Measurements from ENCODE around the gene ROBO1. TPM values are rescaled to one million over a fixed set of nuclear protein-coding genes. Genes with fewer than 3 reads are reported as not detected.

The ROBO1 gene
- total RNA-seq, 1 donor from 2014 or later = 78.0 TPM

GRCh38 chr3:79661896-79662295 is 105.9 kb downstream of the ROBO1 start:
- no peaks in the 10 kb centered on the region for H3K36me3 Mint-ChIP-seq (ENCODE audit: insufficient read depth)
- no peak for TF ChIP-seq CTCF (IDR thresholded peaks at IDR 0.05; ENCODE audit: unreplicated experiment)
- no peaks in the 10 kb centered on the region for H3K4me1 Mint-ChIP-seq (ENCODE audit: low read depth)
- no peak overlapping the region for H3K4me3 Mint-ChIP-seq (ENCODE audit: low read depth)
- H3K27me3 Mint-ChIP-seq = no peaks in the 10 kb centered on the region
- DNase-seq (ENCODE audit: low spot score, unreplicated experiment) = no peak
- H3K9me3 Mint-ChIP-seq (ENCODE audit: low read depth) = no peaks in the 10 kb centered on the region
- no peak overlapping the region for H3K27ac Mint-ChIP-seq

GRCh38 chr3:79657076-79657475 is 110.7 kb downstream of the ROBO1 start:
- TF ChIP-seq CTCF (IDR thresholded peaks at IDR 0.05; ENCODE audit: unreplicated experiment) = no peak
- no peak for DNase-seq (ENCODE audit: low spot score, unreplicated experiment)
- H3K27ac Mint-ChIP-seq = no peak overlapping the region
- H3K9me3 Mint-ChIP-seq (ENCODE audit: low read depth) = no peaks in the 10 kb centered on the region
- H3K4me1 Mint-ChIP-seq (ENCODE audit: low read depth) = no peaks in the 10 kb centered on the region
- H3K27me3 Mint-ChIP-seq = peaks cover 3% of the 10 kb centered on the region
- no peak overlapping the region for H3K4me3 Mint-ChIP-seq (ENCODE audit: low read depth)
- no peaks in the 10 kb centered on the region for H3K36me3 Mint-ChIP-seq (ENCODE audit: insufficient read depth)

GRCh38 chr3:79654019-79654418 is 113.8 kb downstream of the ROBO1 start:
- TF ChIP-seq CTCF (IDR thresholded peaks at IDR 0.05; ENCODE audit: unreplicated experiment) = no peak
- no peaks in the 10 kb centered on the region for H3K36me3 Mint-ChIP-seq (ENCODE audit: insufficient read depth)
- no peaks in the 10 kb centered on the region for H3K9me3 Mint-ChIP-seq (ENCODE audit: low read depth)
- no peak overlapping the region for H3K27ac Mint-ChIP-seq
- DNase-seq (ENCODE audit: low spot score, unreplicated experiment) = no peak
- no peaks in the 10 kb centered on the region for H3K4me1 Mint-ChIP-seq (ENCODE audit: low read depth)
- no peak overlapping the region for H3K4me3 Mint-ChIP-seq (ENCODE audit: low read depth)
- peaks cover 3% of the 10 kb centered on the region for H3K27me3 Mint-ChIP-seq

GRCh38 chr3:79653266-79653830 is 114.5 kb downstream of the ROBO1 start:
- Mint-ChIP-seq H3K4me3 (ENCODE audit: low read depth) (no peak overlapping the region), H3K27ac (no peak overlapping the region), H3K36me3 (ENCODE audit: insufficient read depth) (no peaks in the 10 kb centered on the region), H3K9me3 (ENCODE audit: low read depth) (no peaks in the 10 kb centered on the region), H3K27me3 (peaks cover 3% of the 10 kb centered on the region), H3K4me1 (ENCODE audit: low read depth) (no peaks in the 10 kb centered on the region)
- no peak for DNase-seq (ENCODE audit: low spot score, unreplicated experiment)
- TF ChIP-seq CTCF (IDR thresholded peaks at IDR 0.05; ENCODE audit: unreplicated experiment) = no peak

- no peak for TF ChIP-seq CTCF (IDR thresholded peaks at IDR 0.05; ENCODE audit: unreplicated experiment)
- Mint-ChIP-seq H3K27ac (no peak overlapping the region), H3K36me3 (ENCODE audit: insufficient read depth) (no peaks in the 10 kb centered on the region), H3K4me1 (ENCODE audit: low read depth) (no peaks in the 10 kb centered on the region), H3K9me3 (ENCODE audit: low read depth) (no peaks in the 10 kb centered on the region), H3K27me3 (peaks cover 3% of the 10 kb centered on the region), H3K4me3 (ENCODE audit: low read depth) (no peak overlapping the region)
- no peak for DNase-seq (ENCODE audit: low spot score, unreplicated experiment)
Measured at GRCh38 chr3:79651536-79652065, 116.2 kb downstream of the ROBO1 start.
